ENCODE results near the gene SAMD15.

Gene SAMD15

DNA sequence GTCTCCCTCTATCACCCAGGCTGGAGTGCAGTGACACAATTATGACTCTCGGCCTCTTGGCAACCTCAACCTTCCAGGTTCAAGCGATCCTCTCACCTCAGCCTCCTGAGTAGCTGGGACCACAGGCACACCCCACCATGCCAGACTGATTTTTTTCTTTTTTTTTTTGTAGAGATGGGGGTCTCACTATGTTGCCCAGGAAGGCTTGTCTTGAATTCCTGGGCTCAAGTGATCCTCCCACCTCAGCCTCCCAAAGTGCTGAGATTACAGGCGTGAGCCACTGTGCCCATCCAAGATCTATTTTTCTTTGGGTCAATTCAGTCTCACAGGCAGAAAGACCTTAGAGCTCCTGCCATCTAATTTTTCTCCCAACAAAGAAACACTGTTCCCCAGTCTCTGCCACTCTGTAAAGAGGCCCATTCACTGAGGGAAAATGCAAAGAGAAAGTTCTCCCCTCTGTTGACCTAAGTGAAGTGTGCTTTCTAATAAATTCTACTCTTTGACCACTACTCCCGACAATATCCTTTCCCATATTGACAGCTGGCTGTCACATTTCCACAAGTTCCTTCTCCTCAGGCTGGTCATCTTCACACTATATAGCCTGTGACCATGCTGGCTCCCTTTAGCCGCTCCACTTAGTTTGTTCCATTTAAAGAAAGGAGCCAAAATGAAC lies 23.6 kb upstream of the SAMD15 start:
- TF ChIP-seq, protein P1, sequence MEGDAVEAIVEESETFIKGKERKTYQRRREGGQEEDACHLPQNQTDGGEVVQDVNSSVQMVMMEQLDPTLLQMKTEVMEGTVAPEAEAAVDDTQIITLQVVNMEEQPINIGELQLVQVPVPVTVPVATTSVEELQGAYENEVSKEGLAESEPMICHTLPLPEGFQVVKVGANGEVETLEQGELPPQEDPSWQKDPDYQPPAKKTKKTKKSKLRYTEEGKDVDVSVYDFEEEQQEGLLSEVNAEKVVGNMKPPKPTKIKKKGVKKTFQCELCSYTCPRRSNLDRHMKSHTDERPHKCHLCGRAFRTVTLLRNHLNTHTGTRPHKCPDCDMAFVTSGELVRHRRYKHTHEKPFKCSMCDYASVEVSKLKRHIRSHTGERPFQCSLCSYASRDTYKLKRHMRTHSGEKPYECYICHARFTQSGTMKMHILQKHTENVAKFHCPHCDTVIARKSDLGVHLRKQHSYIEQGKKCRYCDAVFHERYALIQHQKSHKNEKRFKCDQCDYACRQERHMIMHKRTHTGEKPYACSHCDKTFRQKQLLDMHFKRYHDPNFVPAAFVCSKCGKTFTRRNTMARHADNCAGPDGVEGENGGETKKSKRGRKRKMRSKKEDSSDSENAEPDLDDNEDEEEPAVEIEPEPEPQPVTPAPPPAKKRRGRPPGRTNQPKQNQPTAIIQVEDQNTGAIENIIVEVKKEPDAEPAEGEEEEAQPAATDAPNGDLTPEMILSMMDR (IDR thresholded peaks at IDR 0.05; ENCODE audit: low read depth, low read length): no peak
- H3K4me3 ChIP-seq (replicated peaks in 1 of 2; ENCODE audit: low read depth in 2 of 2, low read length in 2 of 2): no peak overlapping the region
- no peak for DNase-seq (ENCODE audit: low read depth in 2 of 2)

DNA sequence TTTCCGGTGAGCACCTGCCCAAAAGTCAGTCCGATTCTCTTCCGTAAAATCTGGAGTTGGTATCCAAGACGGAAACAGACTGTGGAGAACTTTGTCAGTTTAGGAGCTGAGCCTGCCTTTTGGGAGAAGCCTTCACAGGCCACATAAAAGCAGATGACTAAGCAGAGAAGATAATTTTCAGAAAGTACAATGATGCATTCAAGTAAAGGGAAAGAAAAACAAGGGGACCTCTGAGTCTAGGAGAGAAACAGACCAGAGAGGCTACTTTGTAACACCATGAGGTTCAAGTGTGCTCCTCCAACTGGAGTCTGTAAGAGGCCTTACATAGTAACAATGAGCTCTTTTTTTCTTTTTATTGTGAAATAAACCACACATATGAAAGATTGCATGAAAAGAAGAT lies 21.4 kb upstream of the SAMD15 start:
- TF ChIP-seq, protein P1 (IDR thresholded peaks at IDR 0.05; ENCODE audit: low read depth, low read length): no peak
- H3K4me3 ChIP-seq (replicated peaks in 1 of 2; ENCODE audit: low read depth in 2 of 2, low read length in 2 of 2): no peak overlapping the region
- peak; percentile 16 to 19 for DNase-seq (ENCODE audit: low read depth in 2 of 2)

DNA sequence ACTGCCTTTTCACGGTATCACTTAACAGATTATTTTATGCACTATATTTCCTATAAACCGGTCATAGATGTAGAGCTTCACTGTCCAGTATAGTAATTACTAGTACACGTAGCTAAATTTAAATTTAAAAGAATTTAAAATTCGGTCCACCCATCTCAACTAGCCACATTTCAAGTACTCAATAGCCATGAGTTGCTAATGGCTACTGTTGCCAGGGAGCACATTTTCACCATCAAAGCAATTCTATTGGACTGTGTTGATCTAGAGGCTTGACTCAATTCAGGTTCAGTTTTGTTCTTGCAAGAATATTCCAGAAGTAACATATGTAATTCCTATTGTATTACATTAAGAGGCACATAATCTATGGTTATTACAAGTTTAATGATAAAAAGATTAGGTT lies 20.3 kb upstream of the SAMD15 start:
- no peak for DNase-seq (ENCODE audit: low read depth in 2 of 2)
- H3K4me3 ChIP-seq (replicated peaks in 1 of 2; ENCODE audit: low read depth in 2 of 2, low read length in 2 of 2): no peak overlapping the region
- TF ChIP-seq, protein P1 (IDR thresholded peaks at IDR 0.05; ENCODE audit: low read depth, low read length): no peak

DNA sequence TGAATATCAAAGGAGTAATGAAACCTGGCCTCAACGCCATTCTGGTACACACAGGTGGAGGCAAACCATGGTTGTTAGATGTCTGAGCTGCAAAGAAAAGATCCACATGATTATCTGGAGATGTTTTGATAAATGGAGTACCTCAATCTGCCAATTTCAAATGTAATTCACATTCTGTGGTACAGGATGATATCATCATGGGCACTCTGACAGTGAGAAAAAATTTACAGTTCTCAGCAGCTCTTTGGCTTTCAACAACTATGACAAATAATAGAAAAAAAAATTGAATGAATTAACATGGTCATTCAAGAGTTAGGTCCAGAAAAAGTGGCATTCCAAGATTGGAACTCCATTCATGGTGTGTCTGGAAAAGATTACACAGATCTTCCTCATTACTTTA lies 17.6 kb upstream of the SAMD15 start:
- no peak for DNase-seq (ENCODE audit: low read depth in 2 of 2)
- H3K4me3 ChIP-seq (replicated peaks in 1 of 2; ENCODE audit: low read depth in 2 of 2, low read length in 2 of 2): no peak overlapping the region
- TF ChIP-seq, protein P1 (IDR thresholded peaks at IDR 0.05; ENCODE audit: low read depth, low read length): no peak

DNA sequence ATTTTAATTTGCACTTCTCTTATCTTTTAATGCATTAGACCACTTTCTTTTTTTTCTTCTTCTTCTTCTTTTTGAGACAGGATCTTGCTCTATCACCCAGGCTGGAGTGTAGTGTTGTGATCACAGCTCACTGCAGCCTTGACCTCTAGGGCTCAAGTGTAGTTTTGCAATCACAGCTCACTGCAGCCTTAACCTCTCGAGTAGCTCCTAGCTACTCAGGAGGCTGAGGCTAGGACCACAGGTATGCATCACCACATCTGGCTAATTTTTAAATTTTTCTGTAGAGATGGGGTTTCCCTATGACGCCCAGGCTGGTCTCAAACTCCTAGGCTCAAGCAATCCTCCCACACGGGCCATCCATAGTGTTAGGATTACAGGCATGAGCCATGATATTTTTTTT lies 13.0 kb upstream of the SAMD15 start:
- H3K4me3 ChIP-seq (replicated peaks in 1 of 2; ENCODE audit: low read depth in 2 of 2, low read length in 2 of 2): no peak overlapping the region
- DNase-seq (ENCODE audit: low read depth in 2 of 2): no peak
- TF ChIP-seq, protein P1 (IDR thresholded peaks at IDR 0.05; ENCODE audit: low read depth, low read length): no peak

DNA sequence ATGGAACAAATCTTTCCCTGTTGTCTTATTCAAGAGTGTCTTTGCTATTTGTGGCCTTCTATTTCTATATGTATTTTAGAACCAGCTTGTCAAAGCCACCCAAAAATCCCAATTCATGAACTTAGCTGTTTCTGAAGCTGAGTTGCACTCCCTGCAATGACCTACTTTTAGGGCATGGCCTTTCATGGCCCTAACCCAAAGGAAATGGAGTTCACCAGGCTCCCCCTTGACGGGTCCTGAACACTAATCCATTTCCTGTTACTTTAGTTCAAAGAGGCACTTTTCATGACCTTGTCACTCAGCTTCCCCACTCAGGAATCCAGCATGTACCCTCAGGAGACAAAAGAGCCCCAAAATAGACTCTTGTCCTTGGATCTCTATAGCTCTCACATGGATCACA lies 7.9 kb upstream of the SAMD15 start:
- H3K4me3 ChIP-seq (replicated peaks in 1 of 2; ENCODE audit: low read depth in 2 of 2, low read length in 2 of 2): no peak overlapping the region
- TF ChIP-seq, protein P1 (IDR thresholded peaks at IDR 0.05; ENCODE audit: low read depth, low read length): no peak

DNA sequence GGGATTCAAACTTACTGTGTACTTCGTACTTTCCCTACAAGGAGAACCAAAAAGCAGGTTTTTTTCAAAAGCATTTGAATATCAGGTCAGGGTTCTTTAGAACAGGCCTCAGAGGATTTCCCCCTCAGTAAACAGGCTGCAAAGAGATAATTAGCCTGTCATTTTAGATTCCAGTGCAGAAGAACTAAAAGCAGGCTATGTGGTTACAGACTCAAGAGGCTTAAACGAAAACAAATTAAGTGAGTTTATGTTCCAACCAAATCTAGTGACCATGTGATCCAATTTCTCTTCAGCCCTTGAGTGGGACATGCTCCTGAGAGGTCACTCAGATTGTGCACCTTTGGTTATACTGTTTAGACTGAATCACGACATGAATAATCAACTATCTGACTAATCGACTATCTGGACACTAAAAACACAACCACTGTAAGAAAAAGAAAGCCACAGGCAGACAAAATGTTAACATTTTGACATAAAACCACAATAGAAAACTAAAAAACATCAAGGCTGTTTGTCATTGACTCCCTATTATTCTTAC lies 4.8 kb upstream of the SAMD15 start:
- TF ChIP-seq, protein P1 (IDR thresholded peaks at IDR 0.05; ENCODE audit: low read depth, low read length): no peak
- DNase-seq (ENCODE audit: low read depth in 2 of 2): peak; percentile 5 to 50
- no peak overlapping the region for H3K4me3 ChIP-seq (replicated peaks in 1 of 2; ENCODE audit: low read depth in 2 of 2, low read length in 2 of 2)

More for the DNA sequence above, 7.9 kb upstream of the SAMD15 start:
- no peak for DNase-seq (ENCODE audit: low read depth in 2 of 2)

Measured in cardiac fibroblast (primary cell).